Pancreas (tissue), 10 donors: ENCODE data around the gene NSD1. TPM values are rescaled to one million over a fixed set of nuclear protein-coding genes. Genes with fewer than 3 reads are reported as not detected.
A peak's percentile ranks its signal among the peaks of the same experiment; 100 is the strongest.
"Not testable (repeated sequence)": the region's sequence is repeated elsewhere in the genome, so short reads cannot be mapped to it uniquely, and the experiment has no call there.

Experiments
- ATAC-seq, 4 donors: fragments of 200-7000 bp; cut with Tn5 transposase; one replicate each; pipeline versions ENCODE4 v1.8.0 to v1.9.1; 2020; ENCODE audit warnings: mild to moderate bottlenecking in 4 of 4, moderate library complexity in 4 of 4
- DNase-seq, 6 donors: peaks; one replicate each; pipeline ENCODE4 v3.0.0-alpha.2; 2020
- FAIRE-seq: peaks from 2 replicates; lab custom pipeline; 2012; peaks lifted over from hg19 to GRCh38; lab: Jason Lieb, UNC
- H3K27ac ChIP-seq, 4 donors: fragments of 200-600 bp; sonication (generic); 1 replicate in 3 of 4; 2 replicates in 1 of 4; pipeline versions ENCODE4 v1.5.0 to v1.8.0; 2020
- H3K27me3 ChIP-seq, 4 donors: fragments of 200-600 bp; one replicate each; pipeline ENCODE4 v1.8.0; 2021
- H3K36me3 ChIP-seq, 3 donors: fragments of 200-600 bp; sonication (generic) in 1 of 3; one replicate each; pipeline versions ENCODE4 v1.5.0 to v1.8.0; 2020 to 2021
- H3K4me1 ChIP-seq, 3 donors: fragments of 200-600 bp; one replicate each; pipeline ENCODE4 v1.8.0; 2021
- H3K4me3 ChIP-seq, 4 donors: fragments of 200-600 bp; sonication (generic) in 2 of 4; one replicate each; pipeline versions ENCODE4 v1.5.0 to v1.8.0; 2020 to 2021
- H3K9me3 ChIP-seq, 4 donors: fragments of 200-600 bp; one replicate each; pipeline ENCODE4 v1.8.0; 2021
- WGBS, 2 donors: extraction: QIAGEN DNeasy Blood & Tissue Kit; methylation state at CpG; one replicate each; pipeline ENCODE4 v1.1.7; 2013; 5-methylcytosine and 5-hydroxymethylcytosine counted together
- intact Hi-C, 3 donors: fragments of 100-400 bp; cut with DNase I; formaldehyde crosslinking; loops; one replicate each; pipeline versions ENCODE4 v1.11.1 to v1.14.2; 2022
- polyA plus RNA-seq, 2 donors: library from polyadenylated mRNA; stranded (reverse); fragments of 200-250 nt; gene quantifications; one replicate each; pipeline ENCODE4 v1.2.3, GENCODE V29; 2013
- total RNA-seq, 6 donors: library from RNA; stranded (reverse); fragmentation: NEBNext Ultra II Directional in 4 of 6; extraction: Animal tissue kit (Norgen Biotek cat#: 25700) in 4 of 6; gene quantifications; one replicate each; pipeline versions ENCODE4 v1.2.1 to v1.2.4, GENCODE V29; 2021 to 2023
- TF ChIP-seq, protein P1 (sequence below), 4 donors: fragments of 200-600 bp; sonication (generic) in 3 of 4; IDR thresholded peaks; one replicate each; pipeline versions ENCODE4 v1.5.0 to v1.8.0; 2021; ENCODE audit warnings: antibody characterized with exemption in 4 of 4
- donor health status: healthy with polysubstance abuse.
- donor health status: DM: no; HTN: no; CAD: no; lungs with moderate emphysema.
- donor health status: DM: no; HTN: no; CAD: no.
- donor health status: control.
- donor health status: control.
- donor health status: Bipolar disorder and iron deficiency.
- donor health status: DM: yes; HTN: yes; CAD: no.
- donor health status: DM: no; HTN: no; CAD: no.
- donor health status: DM: no; HTN: no; CAD: no.
- donor health status: DM: yes; HTN: yes; CAD: no.

Gene NSD1
- total and polyA plus RNA-seq, 8 donors = 6.9 to 51.2 (median 33.5) TPM

DNA sequence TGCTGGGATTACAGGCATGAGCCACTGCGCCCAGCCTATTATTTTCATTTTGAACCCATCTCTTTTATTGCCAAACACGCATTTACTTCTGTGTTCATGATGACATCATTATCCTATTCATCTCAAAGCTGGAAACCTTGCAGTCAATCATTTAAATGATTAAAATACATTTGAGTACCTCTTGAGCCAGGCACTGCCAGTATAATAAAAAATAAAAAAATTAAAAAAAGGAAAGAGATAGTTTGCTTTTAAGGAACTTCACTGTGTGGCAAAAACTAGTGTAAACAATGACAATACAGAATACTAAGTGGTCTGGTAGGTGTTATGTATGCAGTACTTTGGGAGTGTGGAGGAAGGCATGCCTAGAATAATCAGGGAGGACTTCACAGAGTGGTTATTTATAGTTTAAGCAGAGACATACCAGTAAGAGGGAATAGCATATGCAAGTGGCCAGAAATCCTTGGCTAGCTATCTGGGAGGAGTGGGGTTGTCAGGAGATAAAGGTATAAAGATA is 8.6 kb downstream of the NSD1 start:
- H3K4me3 ChIP-seq = no peak overlapping the region
- WGBS, 2 donors = 87 to 91% methylated on average over 2 of the region's 2 CpGs
- no peaks in the 10 kb centered on the region for H3K27me3 ChIP-seq
- no peak overlapping the region for H3K27ac ChIP-seq
- H3K36me3 ChIP-seq = peaks cover 0 to 12% (median 3%) of the 10 kb centered on the region in 3 donors
- TF ChIP-seq, protein P1, sequence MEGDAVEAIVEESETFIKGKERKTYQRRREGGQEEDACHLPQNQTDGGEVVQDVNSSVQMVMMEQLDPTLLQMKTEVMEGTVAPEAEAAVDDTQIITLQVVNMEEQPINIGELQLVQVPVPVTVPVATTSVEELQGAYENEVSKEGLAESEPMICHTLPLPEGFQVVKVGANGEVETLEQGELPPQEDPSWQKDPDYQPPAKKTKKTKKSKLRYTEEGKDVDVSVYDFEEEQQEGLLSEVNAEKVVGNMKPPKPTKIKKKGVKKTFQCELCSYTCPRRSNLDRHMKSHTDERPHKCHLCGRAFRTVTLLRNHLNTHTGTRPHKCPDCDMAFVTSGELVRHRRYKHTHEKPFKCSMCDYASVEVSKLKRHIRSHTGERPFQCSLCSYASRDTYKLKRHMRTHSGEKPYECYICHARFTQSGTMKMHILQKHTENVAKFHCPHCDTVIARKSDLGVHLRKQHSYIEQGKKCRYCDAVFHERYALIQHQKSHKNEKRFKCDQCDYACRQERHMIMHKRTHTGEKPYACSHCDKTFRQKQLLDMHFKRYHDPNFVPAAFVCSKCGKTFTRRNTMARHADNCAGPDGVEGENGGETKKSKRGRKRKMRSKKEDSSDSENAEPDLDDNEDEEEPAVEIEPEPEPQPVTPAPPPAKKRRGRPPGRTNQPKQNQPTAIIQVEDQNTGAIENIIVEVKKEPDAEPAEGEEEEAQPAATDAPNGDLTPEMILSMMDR (IDR thresholded peaks at IDR 0.05) = no peak
- ATAC-seq (peak in 1 of 4 donors; percentile 24), FAIRE-seq (no peak), DNase-seq (peak in 1 of 6 donors; percentile 4)
- no peaks in the 10 kb centered on the region for H3K9me3 ChIP-seq
- peaks cover 5 to 17% (median 6%) of the 10 kb centered on the region in 3 donors for H3K4me1 ChIP-seq
- intact Hi-C loops = no loop called here

DNA sequence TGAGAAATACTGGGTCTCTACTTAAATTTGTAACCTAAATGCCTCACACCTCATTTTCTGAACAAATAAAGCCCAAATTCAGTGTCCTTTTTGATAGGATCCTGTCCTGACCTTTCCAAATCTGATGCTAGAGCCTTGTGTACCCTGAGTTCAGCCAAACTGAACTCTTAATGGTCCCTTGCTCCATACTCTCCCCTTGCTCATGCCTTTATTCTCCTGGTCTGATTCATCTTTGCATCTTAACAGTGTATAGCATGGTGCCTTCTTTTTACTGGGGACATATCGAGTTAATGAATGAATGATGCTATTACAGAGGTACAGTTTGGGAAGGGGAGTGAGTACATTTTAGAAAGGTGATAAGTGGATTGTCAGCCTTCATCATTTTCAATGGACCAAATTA is 9.2 kb downstream of the NSD1 start:
- WGBS, 2 donors = 88 to 94% methylated on average over 1 of the region's 1 CpG
- H3K36me3 ChIP-seq = peaks cover 0 to 12% (median 3%) of the 10 kb centered on the region in 3 donors
- intact Hi-C loops = no loop called here

DNA sequence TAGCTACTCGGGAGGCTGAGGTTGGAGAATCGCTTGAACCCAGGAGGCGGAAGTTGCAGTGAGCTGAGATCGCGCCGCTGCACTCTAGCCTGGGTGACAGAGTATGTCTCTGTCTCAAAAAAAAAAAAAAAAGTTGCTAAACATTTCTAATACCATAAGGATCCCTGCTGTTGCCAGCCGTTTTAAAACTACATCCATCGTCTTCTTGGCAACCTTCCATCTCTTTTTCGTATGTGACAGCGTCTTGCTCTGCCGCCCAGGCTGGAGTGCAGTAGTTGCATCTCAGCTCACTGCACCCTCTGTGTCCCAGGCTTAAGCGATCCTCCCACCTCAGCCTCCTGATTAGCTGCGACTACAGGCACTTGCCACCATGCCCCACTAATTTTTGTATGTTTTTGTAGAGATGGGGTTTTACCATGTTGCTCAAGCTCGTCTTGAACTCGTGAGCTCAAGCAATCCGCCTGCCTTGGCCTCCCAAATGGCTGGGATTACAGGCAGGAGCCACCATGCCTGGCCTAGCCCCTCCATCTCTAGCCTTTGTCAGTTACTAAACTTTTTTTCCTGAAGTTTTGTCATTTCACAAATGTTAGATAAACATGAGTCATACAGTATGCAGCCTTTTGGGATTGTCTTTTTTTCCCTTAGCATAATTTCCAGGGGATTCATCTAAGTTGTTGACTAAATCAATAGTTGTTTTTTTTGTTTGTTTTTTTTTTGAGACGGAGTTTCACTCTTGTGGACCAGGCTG is 13.5 kb downstream of the NSD1 start:
- FAIRE-seq (no peak), ATAC-seq (no peak), DNase-seq (peak in 1 of 6 donors; percentile 11)
- no peak overlapping the region for H3K27ac ChIP-seq
- 91% methylated on average over 17 of the region's 17 CpGs for WGBS, 2 donors
- H3K27me3 ChIP-seq = no peaks in the 10 kb centered on the region
- H3K4me1 ChIP-seq = peaks cover 0 to 3% (median 0%) of the 10 kb centered on the region in 3 donors
- no peak overlapping the region for H3K4me3 ChIP-seq
- no peaks in the 10 kb centered on the region for H3K9me3 ChIP-seq
- TF ChIP-seq, protein P1 (IDR thresholded peaks at IDR 0.05) = no peak
- peaks cover 0 to 22% (median 3%) of the 10 kb centered on the region in 3 donors for H3K36me3 ChIP-seq
- intact Hi-C loops = no loop called here

More for the DNA sequence above, 9.2 kb downstream of the NSD1 start:
- Histone ChIP-seq H3K4me3 (no peak overlapping the region), H3K27me3 (no peaks in the 10 kb centered on the region), H3K9me3 (no peaks in the 10 kb centered on the region), H3K27ac (no peak overlapping the region), H3K4me1 (peaks cover 0 to 13% (median under 1%) of the 10 kb centered on the region in 3 donors)
- TF ChIP-seq, protein P1 (IDR thresholded peaks at IDR 0.05) = no peak
- ATAC-seq = no peak
- FAIRE-seq = no peak
- DNase-seq = no peak

DNA sequence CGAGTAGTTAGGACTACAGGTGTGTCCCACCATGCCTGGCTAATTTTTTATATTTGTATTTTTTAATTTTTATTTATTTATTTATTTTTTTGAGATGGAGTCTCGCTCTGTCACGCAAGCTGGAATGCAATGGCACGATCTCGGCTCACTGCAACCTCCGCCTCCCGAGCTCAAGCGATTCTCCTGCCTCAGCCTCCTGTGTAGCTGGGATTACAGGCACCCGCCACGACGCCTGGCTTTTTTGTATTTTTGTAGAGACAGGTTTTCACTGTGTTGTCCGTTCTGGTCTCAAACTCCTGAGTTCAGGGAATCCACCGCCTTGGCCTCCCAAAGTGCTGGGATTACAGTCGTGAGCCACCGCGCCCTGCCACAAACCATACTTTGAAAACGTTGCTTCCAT is 16.5 kb downstream of the NSD1 start:
- 94% methylated on average over 17 of the region's 17 CpGs for WGBS, 2 donors
- H3K27ac ChIP-seq, intact Hi-C loops, H3K9me3 ChIP-seq, ATAC-seq, H3K27me3 ChIP-seq, FAIRE-seq, H3K4me3 ChIP-seq, H3K4me1 ChIP-seq: not testable (repeated sequence)
- H3K36me3 ChIP-seq = peaks cover 0 to 16% (median 0%) of the 10 kb centered on the region in 3 donors
- peak in 1 of 6 donors; percentile 15 for DNase-seq

GRCh38 chr5:177154003-177154643 is 20.6 kb downstream of the NSD1 start:
- WGBS, 2 donors = 86 to 92% methylated on average over 6 of the region's 6 CpGs
- H3K27me3 ChIP-seq = no peaks in the 10 kb centered on the region
- no peak for ATAC-seq
- H3K36me3 ChIP-seq = peaks cover 0 to 11% (median 0%) of the 10 kb centered on the region in 3 donors
- intact Hi-C loops = no loop called here
- TF ChIP-seq, protein P1 (IDR thresholded peaks at IDR 0.05) = no peak
- no peaks in the 10 kb centered on the region for H3K4me1 ChIP-seq
- H3K9me3 ChIP-seq = no peaks in the 10 kb centered on the region
- FAIRE-seq = no peak
- DNase-seq = no peak
- H3K27ac ChIP-seq = no peak overlapping the region
- H3K4me3 ChIP-seq = no peak overlapping the region
